Panc1 (cell line): ENCODE measurements around the gene SYT14.

ENCODE experiments used
- POLR2AphosphoS5 ChIP-seq: IDR thresholded peaks from 2 replicates; pipeline ENCODE4 v1.6.1; 2012; ENCODE audit warnings: mild to moderate bottlenecking, low read depth, low read length, moderate library complexity
- SIN3A ChIP-seq: IDR thresholded peaks from 2 replicates; pipeline ENCODE4 v1.6.1; 2012; ENCODE audit warnings: low read depth, mild to moderate bottlenecking, low read length, moderate library complexity, borderline replicate concordance; ENCODE audit not compliant: insufficient read depth
- TCF7L2 ChIP-seq: IDR thresholded peaks from 2 replicates; pipeline ENCODE4 v1.6.1; 2011; ENCODE audit warnings: mild to moderate bottlenecking, low read depth, low read length, inconsistent platforms
- TF ChIP-seq, protein P1 (sequence below): fragments of 450-650 bp; IDR thresholded peaks from 2 replicates; pipeline ENCODE4 v1.5.1; 2017; ENCODE audit warnings: mild to moderate bottlenecking
- TF ChIP-seq, protein P2 (sequence below), 2 experiments: IDR thresholded peaks; 2 replicates each; pipeline ENCODE4 v1.6.1; 2011 to 2012; ENCODE audit warnings: low read depth in 2 of 2, control low read depth in 1 of 2, low read length in 1 of 2, mild to moderate bottlenecking in 1 of 2, moderate library complexity in 1 of 2; ENCODE audit not compliant: insufficient read depth in 1 of 2

DNA sequence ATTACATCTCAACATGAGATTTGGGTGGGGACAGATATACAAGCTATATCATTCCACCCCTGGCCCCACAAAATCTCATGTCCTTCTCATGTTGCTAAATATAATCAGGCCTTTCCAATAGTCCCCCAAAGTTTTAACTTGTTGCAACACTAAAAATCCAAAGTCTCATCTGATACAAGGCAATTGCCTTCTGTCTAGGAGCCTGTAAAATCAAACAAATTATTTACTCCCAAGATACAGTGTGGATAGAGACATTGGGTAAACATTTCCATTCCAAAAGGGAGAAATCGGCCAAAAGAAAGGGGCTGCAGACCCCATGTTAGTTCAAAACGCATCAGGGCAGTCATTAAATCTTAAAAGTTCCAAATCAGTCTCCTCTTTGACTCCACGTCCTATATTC lies 47.0 kb downstream of the SYT14 start:
- TF ChIP-seq, protein P1, sequence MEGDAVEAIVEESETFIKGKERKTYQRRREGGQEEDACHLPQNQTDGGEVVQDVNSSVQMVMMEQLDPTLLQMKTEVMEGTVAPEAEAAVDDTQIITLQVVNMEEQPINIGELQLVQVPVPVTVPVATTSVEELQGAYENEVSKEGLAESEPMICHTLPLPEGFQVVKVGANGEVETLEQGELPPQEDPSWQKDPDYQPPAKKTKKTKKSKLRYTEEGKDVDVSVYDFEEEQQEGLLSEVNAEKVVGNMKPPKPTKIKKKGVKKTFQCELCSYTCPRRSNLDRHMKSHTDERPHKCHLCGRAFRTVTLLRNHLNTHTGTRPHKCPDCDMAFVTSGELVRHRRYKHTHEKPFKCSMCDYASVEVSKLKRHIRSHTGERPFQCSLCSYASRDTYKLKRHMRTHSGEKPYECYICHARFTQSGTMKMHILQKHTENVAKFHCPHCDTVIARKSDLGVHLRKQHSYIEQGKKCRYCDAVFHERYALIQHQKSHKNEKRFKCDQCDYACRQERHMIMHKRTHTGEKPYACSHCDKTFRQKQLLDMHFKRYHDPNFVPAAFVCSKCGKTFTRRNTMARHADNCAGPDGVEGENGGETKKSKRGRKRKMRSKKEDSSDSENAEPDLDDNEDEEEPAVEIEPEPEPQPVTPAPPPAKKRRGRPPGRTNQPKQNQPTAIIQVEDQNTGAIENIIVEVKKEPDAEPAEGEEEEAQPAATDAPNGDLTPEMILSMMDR, result no peak
- TF ChIP-seq POLR2AphosphoS5 (no peak), TCF7L2 (no peak), SIN3A (no peak)
- TF ChIP-seq, protein P2, sequence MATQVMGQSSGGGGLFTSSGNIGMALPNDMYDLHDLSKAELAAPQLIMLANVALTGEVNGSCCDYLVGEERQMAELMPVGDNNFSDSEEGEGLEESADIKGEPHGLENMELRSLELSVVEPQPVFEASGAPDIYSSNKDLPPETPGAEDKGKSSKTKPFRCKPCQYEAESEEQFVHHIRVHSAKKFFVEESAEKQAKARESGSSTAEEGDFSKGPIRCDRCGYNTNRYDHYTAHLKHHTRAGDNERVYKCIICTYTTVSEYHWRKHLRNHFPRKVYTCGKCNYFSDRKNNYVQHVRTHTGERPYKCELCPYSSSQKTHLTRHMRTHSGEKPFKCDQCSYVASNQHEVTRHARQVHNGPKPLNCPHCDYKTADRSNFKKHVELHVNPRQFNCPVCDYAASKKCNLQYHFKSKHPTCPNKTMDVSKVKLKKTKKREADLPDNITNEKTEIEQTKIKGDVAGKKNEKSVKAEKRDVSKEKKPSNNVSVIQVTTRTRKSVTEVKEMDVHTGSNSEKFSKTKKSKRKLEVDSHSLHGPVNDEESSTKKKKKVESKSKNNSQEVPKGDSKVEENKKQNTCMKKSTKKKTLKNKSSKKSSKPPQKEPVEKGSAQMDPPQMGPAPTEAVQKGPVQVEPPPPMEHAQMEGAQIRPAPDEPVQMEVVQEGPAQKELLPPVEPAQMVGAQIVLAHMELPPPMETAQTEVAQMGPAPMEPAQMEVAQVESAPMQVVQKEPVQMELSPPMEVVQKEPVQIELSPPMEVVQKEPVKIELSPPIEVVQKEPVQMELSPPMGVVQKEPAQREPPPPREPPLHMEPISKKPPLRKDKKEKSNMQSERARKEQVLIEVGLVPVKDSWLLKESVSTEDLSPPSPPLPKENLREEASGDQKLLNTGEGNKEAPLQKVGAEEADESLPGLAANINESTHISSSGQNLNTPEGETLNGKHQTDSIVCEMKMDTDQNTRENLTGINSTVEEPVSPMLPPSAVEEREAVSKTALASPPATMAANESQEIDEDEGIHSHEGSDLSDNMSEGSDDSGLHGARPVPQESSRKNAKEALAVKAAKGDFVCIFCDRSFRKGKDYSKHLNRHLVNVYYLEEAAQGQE (IDR thresholded peaks at IDR 0.05; ENCODE audit: insufficient read depth in 1 of 2, low read depth in 2 of 2, low read length in 1 of 2), result no peak
